ENCODE data around the gene TULP4. TPM values are rescaled to one million over a fixed set of nuclear protein-coding genes. Genes with fewer than 3 reads are reported as not detected.

TULP4 gene
- polyA plus RNA-seq, 1 experiment: 8.0 TPM

DNA sequence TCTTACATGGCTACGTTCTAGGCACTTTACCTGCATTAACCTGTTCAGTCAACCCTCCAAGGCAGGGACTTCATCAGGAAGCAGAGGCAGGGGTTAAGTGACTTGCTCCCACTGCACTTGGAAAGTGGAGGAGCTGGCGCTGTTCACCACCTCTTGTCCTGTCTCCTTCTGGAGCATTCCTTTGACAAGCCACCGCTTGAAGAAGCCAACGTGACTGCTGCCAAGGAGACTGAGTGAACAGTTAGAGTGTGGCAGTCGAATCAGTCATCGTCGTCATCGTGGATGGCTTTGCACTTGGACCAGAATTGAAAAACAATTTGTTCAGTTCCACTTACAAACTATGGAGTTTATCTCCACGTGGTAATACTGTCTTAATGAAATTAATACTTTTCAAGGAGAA is 60.9 kb downstream of the TULP4 start:
- no peak for DNase-seq (ENCODE audit: low read depth)
- H3K27me3 ChIP-seq (ENCODE audit: control insufficient read depth, insufficient read depth, low read length): no peaks in the 10 kb centered on the region
- TF ChIP-seq, protein P1, sequence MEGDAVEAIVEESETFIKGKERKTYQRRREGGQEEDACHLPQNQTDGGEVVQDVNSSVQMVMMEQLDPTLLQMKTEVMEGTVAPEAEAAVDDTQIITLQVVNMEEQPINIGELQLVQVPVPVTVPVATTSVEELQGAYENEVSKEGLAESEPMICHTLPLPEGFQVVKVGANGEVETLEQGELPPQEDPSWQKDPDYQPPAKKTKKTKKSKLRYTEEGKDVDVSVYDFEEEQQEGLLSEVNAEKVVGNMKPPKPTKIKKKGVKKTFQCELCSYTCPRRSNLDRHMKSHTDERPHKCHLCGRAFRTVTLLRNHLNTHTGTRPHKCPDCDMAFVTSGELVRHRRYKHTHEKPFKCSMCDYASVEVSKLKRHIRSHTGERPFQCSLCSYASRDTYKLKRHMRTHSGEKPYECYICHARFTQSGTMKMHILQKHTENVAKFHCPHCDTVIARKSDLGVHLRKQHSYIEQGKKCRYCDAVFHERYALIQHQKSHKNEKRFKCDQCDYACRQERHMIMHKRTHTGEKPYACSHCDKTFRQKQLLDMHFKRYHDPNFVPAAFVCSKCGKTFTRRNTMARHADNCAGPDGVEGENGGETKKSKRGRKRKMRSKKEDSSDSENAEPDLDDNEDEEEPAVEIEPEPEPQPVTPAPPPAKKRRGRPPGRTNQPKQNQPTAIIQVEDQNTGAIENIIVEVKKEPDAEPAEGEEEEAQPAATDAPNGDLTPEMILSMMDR (IDR thresholded peaks at IDR 0.05; ENCODE audit: insufficient read depth, low read depth, low read length): no peak
- ChIA-PET POLR2A (no interaction called here), CTCF (interaction anchor here (1.5 kb wide), 1 partner anchor 152 kb away, joined by 3 read pairs; no protein-coding TSS in a partner anchor)
- no peaks in the 10 kb centered on the region for H3K36me3 ChIP-seq (ENCODE audit: control insufficient read depth, insufficient read depth, low read length)
- H3K4me3 ChIP-seq (ENCODE audit: low read depth, low read length): no peak overlapping the region

DNA sequence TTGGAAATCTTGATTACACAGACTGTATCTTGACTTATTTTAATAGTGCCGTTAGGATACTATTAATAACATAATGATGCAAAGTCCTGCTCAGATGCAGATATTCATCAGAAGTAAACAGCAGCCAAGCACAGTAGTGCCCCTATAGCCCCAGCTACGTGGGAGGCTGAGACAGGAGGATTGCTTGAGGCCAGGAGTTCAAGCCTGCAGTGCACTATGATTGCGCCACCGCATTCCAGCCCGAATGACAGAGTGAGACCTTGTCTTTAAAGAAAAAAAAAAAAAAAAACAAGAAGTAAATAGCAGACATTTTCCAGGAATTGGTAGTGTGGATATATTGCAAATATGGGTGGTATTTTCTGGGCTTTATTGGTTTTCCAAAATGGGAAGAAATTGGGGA is 61.8 kb downstream of the TULP4 start:
- H3K27me3 ChIP-seq (ENCODE audit: control insufficient read depth, insufficient read depth, low read length): no peaks in the 10 kb centered on the region
- no peaks in the 10 kb centered on the region for H3K36me3 ChIP-seq (ENCODE audit: control insufficient read depth, insufficient read depth, low read length)
- ChIA-PET POLR2A (no interaction called here), CTCF (interaction anchor here (1.5 kb wide), 1 partner anchor 152 kb away, joined by 3 read pairs; no protein-coding TSS in a partner anchor)
- TF ChIP-seq, protein P1 (IDR thresholded peaks at IDR 0.05; ENCODE audit: insufficient read depth, low read depth, low read length): no peak
- DNase-seq (ENCODE audit: low read depth): no peak
- H3K4me3 ChIP-seq (ENCODE audit: low read depth, low read length): no peak overlapping the region

DNA sequence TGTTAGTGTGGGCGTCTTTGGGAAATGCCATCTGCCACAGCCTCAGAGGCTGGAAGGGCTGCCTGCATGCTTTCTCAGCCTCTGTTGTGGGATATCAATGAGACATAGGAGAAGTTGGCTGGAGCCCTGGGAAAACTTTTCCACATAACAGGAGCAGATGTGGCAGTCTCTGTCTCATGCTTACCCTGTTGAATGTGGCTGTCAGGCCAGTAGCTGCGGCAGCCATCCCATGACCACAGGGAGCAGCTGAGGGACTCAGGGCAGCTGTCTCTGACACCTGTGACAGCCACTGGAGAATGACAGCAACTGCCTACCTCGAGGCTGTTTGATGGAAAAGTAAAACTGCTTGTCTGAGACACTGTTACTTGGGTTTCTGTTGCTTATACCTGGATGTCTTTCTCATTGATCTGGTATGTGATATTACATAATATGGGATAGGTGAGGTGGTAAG is 64.4 kb downstream of the TULP4 start:
- ChIA-PET CTCF (interaction anchor here (0.8 kb wide), 1 partner anchor 142 kb away, joined by 3 read pairs; no protein-coding TSS in a partner anchor), POLR2A (no interaction called here)
- no peak overlapping the region for H3K4me3 ChIP-seq (ENCODE audit: low read depth, low read length)
- no peaks in the 10 kb centered on the region for H3K36me3 ChIP-seq (ENCODE audit: control insufficient read depth, insufficient read depth, low read length)
- TF ChIP-seq, protein P1 (IDR thresholded peaks at IDR 0.05; ENCODE audit: insufficient read depth, low read depth, low read length): no peak
- H3K27me3 ChIP-seq (ENCODE audit: control insufficient read depth, insufficient read depth, low read length): no peaks in the 10 kb centered on the region
- DNase-seq (ENCODE audit: low read depth): peak; percentile 52

DNA sequence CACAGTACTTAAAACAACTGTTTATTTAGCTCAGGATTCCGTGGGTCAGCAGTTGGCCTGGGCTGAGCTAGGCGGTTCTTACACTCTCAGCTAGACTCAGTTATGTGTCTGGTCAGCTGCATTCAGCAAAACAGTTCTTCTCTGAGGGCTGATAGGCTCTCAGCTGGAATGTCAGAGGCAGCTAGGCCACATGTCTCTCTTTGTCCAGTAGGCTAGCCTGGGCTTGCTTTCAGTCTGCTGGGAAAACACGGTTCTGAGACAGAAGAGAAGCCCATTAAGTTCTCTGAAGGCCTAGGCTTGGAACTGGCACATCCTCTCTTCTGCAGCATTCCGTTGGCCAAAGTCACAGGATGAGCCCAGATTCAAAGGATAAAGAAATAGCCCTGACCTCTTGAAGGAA is 65.6 kb downstream of the TULP4 start:
- TF ChIP-seq, protein P1 (IDR thresholded peaks at IDR 0.05; ENCODE audit: insufficient read depth, low read depth, low read length): no peak
- ChIA-PET POLR2A (no interaction called here), CTCF (interaction anchor here (0.7 kb wide), 1 partner anchor 117 kb away, joined by 3 read pairs; no protein-coding TSS in a partner anchor)
- no peak overlapping the region for H3K4me3 ChIP-seq (ENCODE audit: low read depth, low read length)
- no peaks in the 10 kb centered on the region for H3K27me3 ChIP-seq (ENCODE audit: control insufficient read depth, insufficient read depth, low read length)
- no peak for DNase-seq (ENCODE audit: low read depth)
- H3K36me3 ChIP-seq (ENCODE audit: control insufficient read depth, insufficient read depth, low read length): no peaks in the 10 kb centered on the region

DNA sequence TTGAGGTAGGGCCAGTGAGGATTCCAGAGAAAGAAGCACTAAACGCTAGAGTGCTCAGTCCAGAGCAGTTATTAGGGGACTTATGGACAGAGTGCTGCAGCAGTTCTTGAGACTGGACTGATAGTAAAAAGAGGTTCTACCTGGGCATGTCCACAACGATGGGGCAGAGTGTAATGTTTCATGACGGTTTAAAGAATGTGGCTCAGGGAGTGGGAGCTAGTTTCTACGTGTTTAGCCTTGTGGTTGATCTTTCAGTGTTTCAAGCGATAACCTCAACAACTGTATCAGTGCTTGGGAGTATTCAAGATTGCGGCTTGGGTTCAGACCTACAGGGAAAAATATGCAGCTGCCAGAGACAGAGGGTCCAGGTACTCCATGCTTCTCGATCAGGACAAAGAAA is 67.1 kb downstream of the TULP4 start:
- no peak for DNase-seq (ENCODE audit: low read depth)
- CTCF ChIA-PET: no interaction called here
- no peaks in the 10 kb centered on the region for H3K36me3 ChIP-seq (ENCODE audit: control insufficient read depth, insufficient read depth, low read length)
- TF ChIP-seq, protein P1 (IDR thresholded peaks at IDR 0.05; ENCODE audit: insufficient read depth, low read depth, low read length): no peak
- H3K27me3 ChIP-seq (ENCODE audit: control insufficient read depth, insufficient read depth, low read length): no peaks in the 10 kb centered on the region
- H3K4me3 ChIP-seq (ENCODE audit: low read depth, low read length): no peak overlapping the region
- POLR2A ChIA-PET: no interaction called here

All from BJ (cell line).